SU-DHL-6 (cell line): ENCODE measurements around the gene DNAAF5.

ENCODE experiments used
- H2AFZ ChIP-seq: fragments of 200-600 bp; sonication (generic); 2 replicates; pipeline ENCODE4 v1.6.1; 2014; ENCODE audit warnings: low read depth, mild to moderate bottlenecking, moderate library complexity, mixed read lengths, antibody characterized with exemption, low read length; ENCODE audit not compliant: severe bottlenecking
- H3F3A ChIP-seq: fragments of 200-600 bp; shearing (Covaris generic); 2 replicates; pipeline ENCODE4 v1.6.0; 2016; ENCODE audit warnings: antibody characterized with exemption, mild to moderate bottlenecking; ENCODE audit not compliant: insufficient read depth
- H3K27ac ChIP-seq: fragments of 200-600 bp; sonication (generic); 2 replicates; pipeline ENCODE4 v1.5.1; 2016; ENCODE audit warnings: low read depth, mild to moderate bottlenecking, low read length, moderate library complexity, mixed read lengths
- H3K27me3 ChIP-seq: fragments of 200-600 bp; sonication (generic), shearing (Covaris generic); 2 replicates; pipeline ENCODE4 v1.6.0; 2014; ENCODE audit warnings: mild to moderate bottlenecking, low read length
- H3K36me3 ChIP-seq: fragments of 200-600 bp; sonication (generic); 2 replicates; pipeline ENCODE4 v1.6.1; 2014; ENCODE audit warnings: mild to moderate bottlenecking, low read length, mixed read lengths
- H3K4me2 ChIP-seq: fragments of 300-600, 200-600 bp; shearing (Covaris generic), sonication (generic); 2 replicates; pipeline ENCODE4 v1.6.0; 2014; ENCODE audit warnings: low read length, low read depth, mild to moderate bottlenecking; ENCODE audit not compliant: poor library complexity, severe bottlenecking
- H3K4me3 ChIP-seq: fragments of 200-600 bp; sonication (generic); 2 replicates; pipeline ENCODE4 v1.5.1; 2014; ENCODE audit warnings: antibody characterized with exemption, low read length, mild to moderate bottlenecking, mixed read lengths; ENCODE audit not compliant: insufficient read depth, poor library complexity, severe bottlenecking
- H3K79me2 ChIP-seq: fragments of 200-600 bp; sonication (generic); 2 replicates; pipeline ENCODE4 v1.6.1; 2014; ENCODE audit warnings: mild to moderate bottlenecking, low read length, moderate library complexity; ENCODE audit not compliant: insufficient read depth
- H3K9ac ChIP-seq: fragments of 200-600 bp; sonication (generic); 2 replicates; pipeline ENCODE4 v1.7.0; 2014; ENCODE audit warnings: mild to moderate bottlenecking, low read length
- H3K9me2 ChIP-seq: fragments of 200-600 bp; sonication (generic); replicated peaks from 2 replicates; pipeline ENCODE4 v1.6.1; 2014; ENCODE audit warnings: low read length; ENCODE audit not compliant: insufficient read depth
- H3K9me3 ChIP-seq: fragments of 200-600 bp; sonication (generic); 2 replicates; pipeline ENCODE4 v1.6.1; 2014; ENCODE audit warnings: low read length, mixed read lengths; ENCODE audit not compliant: insufficient read depth
- H4K20me1 ChIP-seq: fragments of 200-600 bp; sonication (generic); 2 replicates; pipeline ENCODE4 v1.6.1; 2014; ENCODE audit warnings: low read depth, mild to moderate bottlenecking, antibody characterized with exemption, low read length, moderate library complexity, mixed read lengths
- EZH2phosphoT487 ChIP-seq: fragments of 200-600 bp; sonication (generic), shearing (Covaris generic); conservative IDR thresholded peaks from 2 replicates; pipeline ENCODE4 v1.6.1; 2018; ENCODE audit warnings: mild to moderate bottlenecking, antibody characterized with exemption, low read length, moderate library complexity, mixed read lengths
- TF ChIP-seq, protein P1 (sequence below): fragments of 200-600 bp; sonication (generic); IDR thresholded peaks from one replicate; pipeline ENCODE4 v1.5.1; 2017; ENCODE audit warnings: antibody characterized with exemption, mild to moderate bottlenecking, low read length, moderate library complexity; ENCODE audit not compliant: insufficient read depth, poor library complexity, severe bottlenecking

The DNAAF5 gene

DNA sequence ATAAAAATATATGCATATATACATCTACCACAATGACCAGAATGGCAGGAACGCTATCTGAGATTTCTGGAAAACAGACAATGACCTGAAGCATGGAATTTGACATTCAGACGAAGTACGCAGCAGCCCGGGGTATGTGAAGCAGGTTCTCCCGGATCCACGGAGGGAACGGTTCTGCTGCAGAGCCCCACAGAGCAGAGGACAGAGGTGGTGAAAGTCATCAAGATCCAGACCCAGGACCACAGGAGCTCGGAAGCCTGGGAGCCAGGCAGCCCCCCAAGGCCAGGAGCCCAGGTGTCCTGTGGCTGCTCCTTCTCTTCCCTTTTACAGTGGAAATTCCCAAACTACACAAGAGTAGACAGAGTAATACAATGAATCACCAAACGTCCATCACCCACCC lies 42.1 kb upstream of the DNAAF5 start:
- H3K4me2 ChIP-seq = no peak overlapping the region

DNA sequence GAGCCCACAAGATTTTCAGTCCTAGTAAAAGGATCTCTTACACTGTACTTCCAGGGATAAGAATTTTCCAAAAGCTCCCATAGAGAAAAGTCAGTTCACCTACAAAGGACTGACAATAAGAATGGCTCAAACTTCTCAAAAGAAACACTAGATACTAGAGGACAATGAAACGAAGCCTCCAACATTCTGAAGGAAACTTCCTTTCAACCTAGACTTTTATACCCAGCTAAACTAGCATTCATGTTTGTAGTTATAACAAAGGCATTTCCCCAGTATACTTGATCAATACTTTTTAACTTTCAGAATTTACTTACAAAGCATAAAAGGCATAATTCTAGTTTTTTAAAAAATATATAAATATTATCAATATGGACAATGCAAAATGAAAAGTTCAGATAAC lies 41.0 kb upstream of the DNAAF5 start:
- H3K9me3 ChIP-seq = peaks cover 27% of the 10 kb centered on the region
- no peak overlapping the region for H3K9ac ChIP-seq
- H3K9me2 ChIP-seq = no peaks in the 10 kb centered on the region
- no peak overlapping the region for H3K4me2 ChIP-seq
- no peaks in the 10 kb centered on the region for H3F3A ChIP-seq
- H3K36me3 ChIP-seq = peaks cover 28% of the 10 kb centered on the region
- H3K27ac ChIP-seq = no peak overlapping the region
- H2AFZ ChIP-seq = no peak overlapping the region
- H3K27me3 ChIP-seq = no peaks in the 10 kb centered on the region
- TF ChIP-seq, protein P1, sequence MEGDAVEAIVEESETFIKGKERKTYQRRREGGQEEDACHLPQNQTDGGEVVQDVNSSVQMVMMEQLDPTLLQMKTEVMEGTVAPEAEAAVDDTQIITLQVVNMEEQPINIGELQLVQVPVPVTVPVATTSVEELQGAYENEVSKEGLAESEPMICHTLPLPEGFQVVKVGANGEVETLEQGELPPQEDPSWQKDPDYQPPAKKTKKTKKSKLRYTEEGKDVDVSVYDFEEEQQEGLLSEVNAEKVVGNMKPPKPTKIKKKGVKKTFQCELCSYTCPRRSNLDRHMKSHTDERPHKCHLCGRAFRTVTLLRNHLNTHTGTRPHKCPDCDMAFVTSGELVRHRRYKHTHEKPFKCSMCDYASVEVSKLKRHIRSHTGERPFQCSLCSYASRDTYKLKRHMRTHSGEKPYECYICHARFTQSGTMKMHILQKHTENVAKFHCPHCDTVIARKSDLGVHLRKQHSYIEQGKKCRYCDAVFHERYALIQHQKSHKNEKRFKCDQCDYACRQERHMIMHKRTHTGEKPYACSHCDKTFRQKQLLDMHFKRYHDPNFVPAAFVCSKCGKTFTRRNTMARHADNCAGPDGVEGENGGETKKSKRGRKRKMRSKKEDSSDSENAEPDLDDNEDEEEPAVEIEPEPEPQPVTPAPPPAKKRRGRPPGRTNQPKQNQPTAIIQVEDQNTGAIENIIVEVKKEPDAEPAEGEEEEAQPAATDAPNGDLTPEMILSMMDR = no peak
- no peak for TF ChIP-seq EZH2phosphoT487
- H3K79me2 ChIP-seq = no peaks in the 10 kb centered on the region
- no peaks in the 10 kb centered on the region for H4K20me1 ChIP-seq
- no peak overlapping the region for H3K4me3 ChIP-seq

More for the DNA sequence above, 42.1 kb upstream of the DNAAF5 start:
- no peak overlapping the region for H3K9ac ChIP-seq
- H3K9me2 ChIP-seq = no peaks in the 10 kb centered on the region
- H4K20me1 ChIP-seq = no peaks in the 10 kb centered on the region
- no peaks in the 10 kb centered on the region for H3K27me3 ChIP-seq
- H3K79me2 ChIP-seq = no peaks in the 10 kb centered on the region
- H3F3A ChIP-seq = no peaks in the 10 kb centered on the region
- no peak overlapping the region for H2AFZ ChIP-seq
- peaks cover 28% of the 10 kb centered on the region for H3K36me3 ChIP-seq
- no peak overlapping the region for H3K27ac ChIP-seq
- peaks cover 27% of the 10 kb centered on the region for H3K9me3 ChIP-seq
- no peak overlapping the region for H3K4me3 ChIP-seq
- TF ChIP-seq, protein P1 = no peak
- no peak for TF ChIP-seq EZH2phosphoT487

DNA sequence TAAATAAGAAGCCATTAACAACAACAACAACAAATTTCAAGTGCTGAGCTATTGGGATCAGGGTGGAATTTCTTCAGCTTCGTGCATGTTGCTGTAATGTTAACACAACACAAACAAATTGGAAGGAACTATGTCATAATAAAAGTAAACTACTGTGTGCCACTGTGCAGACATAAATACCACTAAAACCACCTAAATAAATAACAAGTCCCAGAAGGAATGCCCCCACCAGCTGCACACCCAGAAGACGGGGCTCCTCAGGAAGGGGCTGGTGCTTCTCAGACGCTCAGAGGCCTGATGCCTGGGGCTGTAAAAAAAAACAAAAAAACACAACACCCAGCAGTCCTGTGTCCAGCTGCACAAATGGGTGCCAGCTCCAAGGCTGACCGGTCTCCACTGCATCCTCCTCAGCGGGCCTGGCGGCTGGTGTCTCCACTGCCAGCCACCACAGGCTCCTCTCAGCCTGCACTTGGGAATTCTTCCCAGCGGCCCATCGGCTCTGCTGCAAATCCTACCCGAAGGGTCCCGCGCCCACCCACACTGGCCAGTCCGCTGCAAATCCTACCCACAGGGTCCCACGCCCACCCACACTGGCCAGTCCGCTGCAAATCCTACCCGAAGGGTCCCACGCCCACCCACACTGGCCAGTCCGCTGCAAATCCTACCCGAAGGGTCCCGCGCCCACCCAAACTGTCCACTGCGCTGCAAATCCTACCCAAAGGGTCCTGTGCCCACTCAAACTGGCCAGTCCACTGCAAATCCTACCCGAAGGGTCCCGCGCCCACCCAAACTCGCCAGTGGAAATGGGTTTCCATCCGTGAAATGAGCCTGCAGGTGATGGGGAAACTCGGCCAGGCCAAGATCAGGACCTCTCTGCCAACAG lies 35.8 kb upstream of the DNAAF5 start:
- Histone ChIP-seq H3K36me3 (peaks cover 15% of the 10 kb centered on the region), H3F3A (no peaks in the 10 kb centered on the region), H3K4me3 (no peak overlapping the region), H3K9me2 (no peaks in the 10 kb centered on the region), H4K20me1 (no peaks in the 10 kb centered on the region), H3K79me2 (no peaks in the 10 kb centered on the region), H3K9me3 (peaks cover 15% of the 10 kb centered on the region), H3K27me3 (no peaks in the 10 kb centered on the region), H3K4me2 (no peak overlapping the region), H3K9ac (no peak overlapping the region), H2AFZ (no peak overlapping the region), H3K27ac (no peak overlapping the region)
- TF ChIP-seq EZH2phosphoT487 = no peak

DNA sequence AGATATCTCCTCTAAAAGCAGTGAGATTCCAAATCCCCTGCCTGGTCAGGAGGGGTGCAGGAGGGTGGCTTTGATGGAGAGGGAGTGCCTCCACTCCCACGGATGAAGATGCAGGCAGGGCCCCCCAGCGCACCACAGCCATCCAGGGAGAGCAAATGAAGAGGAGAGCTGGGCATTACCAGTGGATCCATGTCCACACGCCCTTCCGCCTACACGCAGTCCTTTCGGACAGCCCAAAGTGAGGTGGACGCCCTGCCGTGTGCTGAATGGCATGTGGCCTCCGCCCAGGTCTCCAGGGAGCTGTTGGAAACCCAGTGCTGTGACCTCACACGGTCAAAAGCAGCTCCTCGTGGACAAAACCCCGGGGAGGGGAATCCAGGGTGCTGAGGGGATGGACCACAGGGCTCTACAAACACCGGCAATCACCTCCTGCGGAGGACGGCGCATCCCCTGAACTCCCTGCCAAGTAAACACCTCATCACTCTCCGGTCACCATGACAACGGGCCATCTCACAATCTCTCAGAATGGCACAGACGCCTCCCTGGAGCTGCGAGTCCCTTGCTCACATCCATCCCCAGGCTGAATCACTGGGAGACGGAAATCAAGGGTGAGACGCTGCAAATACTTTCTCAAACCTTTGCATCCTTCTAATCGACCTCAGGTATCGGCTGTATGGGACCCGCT lies 35.0 kb upstream of the DNAAF5 start:
- H3K9me3 ChIP-seq = peaks cover 8% of the 10 kb centered on the region
- no peak overlapping the region for H3K27ac ChIP-seq
- H3K9me2 ChIP-seq = no peaks in the 10 kb centered on the region
- TF ChIP-seq EZH2phosphoT487 = no peak
- TF ChIP-seq, protein P1 = no peak
- peaks cover 8% of the 10 kb centered on the region for H3K36me3 ChIP-seq
- no peaks in the 10 kb centered on the region for H4K20me1 ChIP-seq
- no peaks in the 10 kb centered on the region for H3K79me2 ChIP-seq
- H3K9ac ChIP-seq = no peak overlapping the region
- H3F3A ChIP-seq = no peaks in the 10 kb centered on the region
- no peak overlapping the region for H2AFZ ChIP-seq
- H3K4me2 ChIP-seq = no peak overlapping the region
- no peak overlapping the region for H3K4me3 ChIP-seq
- no peaks in the 10 kb centered on the region for H3K27me3 ChIP-seq
